PFSK-1 (cell line): ENCODE measurements around the gene STK17B.

Source experiments
- TAF1 ChIP-seq: IDR thresholded peaks from 2 replicates; pipeline ENCODE4 v1.6.1; 2012; ENCODE audit warnings: low read length, control low read depth, borderline replicate concordance; ENCODE audit not compliant: insufficient read depth

The STK17B gene

GRCh38 chr2:196083601-196084000, 87.8 kb downstream of the STK17B start:
- no peak for TF ChIP-seq TAF1
